Thyroid gland (tissue), 4 donors: Measurements from ENCODE around the gene KIAA1191. TPM values are rescaled to one million over a fixed set of nuclear protein-coding genes. Genes with fewer than 3 reads are reported as not detected.

ENCODE experiments used
- DNase-seq, 2 donors: peaks; one replicate each; pipeline ENCODE4 v3.0.0-alpha.2; 2019
- H3K27ac ChIP-seq, 3 donors: fragments of 200-600 bp; sonication (generic); 1 replicate in 2 of 3; 2 replicates in 1 of 3; pipeline ENCODE4 v1.5.1; 2016 to 2019; ENCODE audit warnings: mild to moderate bottlenecking in 1 of 3, moderate library complexity in 1 of 3
- H3K27me3 ChIP-seq: fragments of 200-600 bp; sonication (generic); one replicate; pipeline ENCODE4 v1.5.1; 2019
- H3K36me3 ChIP-seq, 2 donors: fragments of 200-600 bp; sonication (generic); one replicate each; pipeline ENCODE4 v1.5.1; 2016 to 2019
- H3K4me1 ChIP-seq, 2 donors: fragments of 200-600 bp; sonication (generic); one replicate each; pipeline ENCODE4 v1.5.1; 2017 to 2019
- H3K4me3 ChIP-seq, 3 donors: fragments of 200-600 bp; sonication (generic); replicated peaks in 1 of 3; 1 replicate in 2 of 3; 2 replicates in 1 of 3; pipeline ENCODE4 v1.5.1; 2016; ENCODE audit warnings: mild to moderate bottlenecking in 1 of 3
- H3K9me3 ChIP-seq: fragments of 200-600 bp; sonication (generic); one replicate; pipeline ENCODE4 v1.5.1; 2017
- POLR2A ChIP-seq, 2 donors: fragments of 450-650 bp; IDR thresholded peaks; one replicate each; pipeline ENCODE4 v1.6.1; 2017; ENCODE audit warnings: antibody characterized with exemption in 2 of 2, mild to moderate bottlenecking in 2 of 2, moderate library complexity in 1 of 2
- WGBS, 2 donors: methylation state at CpG; one replicate each; pipeline ENCODE4 v1.1.5; 2017; 5-methylcytosine and 5-hydroxymethylcytosine counted together
- intact Hi-C: fragments of 100-400 bp; cut with DNase I; formaldehyde crosslinking; loops from one replicate; pipeline ENCODE4 v1.15.1; 2023
- total RNA-seq, 4 donors: library from RNA; depleted of rRNA; stranded (reverse); fragments of >200 nt; gene quantifications; one replicate each; pipeline ENCODE4 v1.2.3, GENCODE V29; 2016
- TF ChIP-seq, protein P1 (sequence below), 6 experiments: fragments of 200-600 bp in 3 of 6; fragments of 450-650 bp in 3 of 6; sonication (generic) in 3 of 6; IDR thresholded peaks; one replicate each; pipeline ENCODE4 v1.5.1; 2016 to 2019; ENCODE audit warnings: antibody characterized with exemption in 6 of 6, mild to moderate bottlenecking in 2 of 6, inconsistent platforms in 1 of 6, moderate library complexity in 1 of 6

Gene KIAA1191
- total RNA-seq, 4 donors from 2014 or later, result 107 to 134 (median 119) TPM

DNA sequence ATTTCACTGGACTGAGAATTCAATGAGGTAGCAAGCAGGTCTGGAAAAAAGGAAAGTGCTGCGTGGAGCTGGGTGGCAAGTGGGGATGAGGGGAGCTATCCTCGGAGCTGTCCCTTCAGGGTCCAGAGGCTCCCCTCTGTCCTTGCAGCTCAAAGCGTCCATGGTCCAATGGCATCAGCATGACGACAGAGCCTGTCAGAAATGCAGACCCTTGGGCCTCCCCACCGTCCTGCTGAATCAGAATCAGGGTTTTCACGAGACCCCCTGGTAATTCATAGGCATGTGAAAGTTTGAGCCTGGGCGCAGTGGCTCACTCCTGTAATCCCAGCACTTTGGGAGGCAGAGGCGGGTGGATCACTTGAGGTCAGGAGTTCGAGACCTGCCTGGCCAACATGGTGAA is 32.5 kb upstream of the KIAA1191 start:
- DNase-seq, result no peak
- Histone ChIP-seq H3K9me3 (no peaks in the 10 kb centered on the region), H3K27ac (no peak overlapping the region), H3K4me1 (peaks cover 0 to 9% of the 10 kb centered on the region in 2 donors), H3K36me3 (peaks cover 11 to 16% of the 10 kb centered on the region in 2 donors), H3K27me3 (no peaks in the 10 kb centered on the region), H3K4me3 (no peak overlapping the region)
- intact Hi-C loops, result no loop called here
- WGBS, 2 donors, result 94 to 95% methylated on average over 8 to 9 of the region's 9 CpGs
- TF ChIP-seq, protein P1, sequence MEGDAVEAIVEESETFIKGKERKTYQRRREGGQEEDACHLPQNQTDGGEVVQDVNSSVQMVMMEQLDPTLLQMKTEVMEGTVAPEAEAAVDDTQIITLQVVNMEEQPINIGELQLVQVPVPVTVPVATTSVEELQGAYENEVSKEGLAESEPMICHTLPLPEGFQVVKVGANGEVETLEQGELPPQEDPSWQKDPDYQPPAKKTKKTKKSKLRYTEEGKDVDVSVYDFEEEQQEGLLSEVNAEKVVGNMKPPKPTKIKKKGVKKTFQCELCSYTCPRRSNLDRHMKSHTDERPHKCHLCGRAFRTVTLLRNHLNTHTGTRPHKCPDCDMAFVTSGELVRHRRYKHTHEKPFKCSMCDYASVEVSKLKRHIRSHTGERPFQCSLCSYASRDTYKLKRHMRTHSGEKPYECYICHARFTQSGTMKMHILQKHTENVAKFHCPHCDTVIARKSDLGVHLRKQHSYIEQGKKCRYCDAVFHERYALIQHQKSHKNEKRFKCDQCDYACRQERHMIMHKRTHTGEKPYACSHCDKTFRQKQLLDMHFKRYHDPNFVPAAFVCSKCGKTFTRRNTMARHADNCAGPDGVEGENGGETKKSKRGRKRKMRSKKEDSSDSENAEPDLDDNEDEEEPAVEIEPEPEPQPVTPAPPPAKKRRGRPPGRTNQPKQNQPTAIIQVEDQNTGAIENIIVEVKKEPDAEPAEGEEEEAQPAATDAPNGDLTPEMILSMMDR (IDR thresholded peaks at IDR 0.05), result no peak

DNA sequence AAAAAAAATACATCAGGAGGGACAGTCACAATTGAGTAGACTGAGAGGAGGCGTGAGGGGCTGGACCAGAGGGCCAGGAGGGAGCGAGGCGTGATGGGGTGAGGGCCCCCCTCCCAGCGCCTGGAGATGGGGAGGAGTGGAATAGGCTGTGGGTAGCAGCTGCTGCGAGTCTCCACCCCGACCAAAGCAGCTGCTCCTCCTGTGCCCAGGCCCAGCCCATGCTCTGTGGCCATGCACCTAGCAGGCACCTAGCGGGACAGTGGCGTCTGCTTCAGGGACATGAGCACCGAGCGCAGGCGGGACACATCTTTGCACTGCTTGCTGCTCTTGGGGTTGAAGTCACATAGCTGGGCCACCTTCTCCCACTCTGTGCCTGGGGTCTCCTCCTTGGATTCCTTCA is 31.0 kb upstream of the KIAA1191 start:
- 86 to 94% methylated on average over 6 to 10 of the region's 11 CpGs for WGBS, 2 donors
- TF ChIP-seq, protein P1 (IDR thresholded peaks at IDR 0.05), result no peak
- no peak for TF ChIP-seq POLR2A (IDR thresholded peaks at IDR 0.05)
- no peak for DNase-seq
- no peak overlapping the region for H3K4me3 ChIP-seq
- no peaks in the 10 kb centered on the region for H3K27me3 ChIP-seq
- peaks cover 6 to 14% of the 10 kb centered on the region in 2 donors for H3K4me1 ChIP-seq
- H3K36me3 ChIP-seq, result peaks cover 11 to 16% of the 10 kb centered on the region in 2 donors
- intact Hi-C loops, result no loop called here
- H3K9me3 ChIP-seq, result no peaks in the 10 kb centered on the region
- no peak overlapping the region for H3K27ac ChIP-seq

DNA sequence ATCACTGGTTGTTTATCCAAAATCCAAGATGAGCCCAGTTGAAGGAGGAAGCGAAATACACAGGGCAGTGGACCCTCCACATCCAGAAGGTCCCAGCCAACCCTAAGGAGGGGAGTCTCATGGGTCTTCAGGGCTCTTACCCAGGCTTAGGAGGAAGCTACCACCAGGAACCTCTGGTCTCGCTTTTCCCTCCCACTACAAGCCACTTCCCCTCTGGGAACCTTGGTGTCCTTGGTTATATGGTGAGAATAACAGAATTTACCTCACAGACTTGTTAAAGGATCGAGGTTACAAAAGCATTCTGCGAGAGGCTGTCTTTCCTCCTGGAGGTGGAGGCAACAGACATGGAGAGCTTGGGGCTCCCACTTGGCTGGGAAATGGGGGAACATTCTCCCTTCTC is 30.4 kb upstream of the KIAA1191 start:
- intact Hi-C loops, result no loop called here
- WGBS, 2 donors, result 87 to 91% methylated on average over 4 of the region's 4 CpGs
- peaks cover 11 to 15% of the 10 kb centered on the region in 2 donors for H3K36me3 ChIP-seq

DNA sequence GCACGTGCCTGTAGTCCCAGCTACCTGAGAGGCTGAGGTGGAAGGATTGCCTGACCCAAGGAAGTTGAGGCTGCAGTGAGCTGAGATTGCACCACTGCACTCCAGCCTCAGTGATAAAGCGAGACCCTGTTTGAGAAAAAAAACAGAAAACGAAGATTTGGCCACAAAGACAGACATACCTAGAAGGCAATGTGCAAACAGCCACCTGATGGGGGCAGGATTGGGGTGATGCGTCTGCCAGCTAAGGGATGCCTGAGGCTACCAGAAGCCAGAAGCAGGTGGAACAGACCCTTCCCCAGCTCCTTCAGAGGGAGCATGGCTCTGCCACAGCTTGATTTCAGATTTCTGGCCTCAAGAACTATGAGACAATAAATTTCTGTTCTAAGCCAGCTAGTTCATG is 29.9 kb upstream of the KIAA1191 start:
- H3K27ac ChIP-seq, result no peak overlapping the region
- WGBS, 2 donors, result 91 to 92% methylated on average over 4 of the region's 4 CpGs
- intact Hi-C loops, result no loop called here
- H3K4me1 ChIP-seq, result peaks cover 8 to 19% of the 10 kb centered on the region in 2 donors
- no peak for TF ChIP-seq POLR2A (IDR thresholded peaks at IDR 0.05)
- TF ChIP-seq, protein P1 (IDR thresholded peaks at IDR 0.05), result no peak
- H3K9me3 ChIP-seq, result no peaks in the 10 kb centered on the region
- peaks cover 11% of the 10 kb centered on the region in 2 donors for H3K36me3 ChIP-seq
- DNase-seq, result no peak
- H3K4me3 ChIP-seq, result no peak overlapping the region
- no peaks in the 10 kb centered on the region for H3K27me3 ChIP-seq

More for the DNA sequence above, 30.4 kb upstream of the KIAA1191 start:
- no peak for DNase-seq
- no peaks in the 10 kb centered on the region for H3K9me3 ChIP-seq
- no peak overlapping the region for H3K4me3 ChIP-seq
- H3K27ac ChIP-seq, result no peak overlapping the region
- TF ChIP-seq, protein P1 (IDR thresholded peaks at IDR 0.05), result no peak
- no peak for TF ChIP-seq POLR2A (IDR thresholded peaks at IDR 0.05)
- peaks cover 8 to 19% of the 10 kb centered on the region in 2 donors for H3K4me1 ChIP-seq
- H3K27me3 ChIP-seq, result no peaks in the 10 kb centered on the region

DNA sequence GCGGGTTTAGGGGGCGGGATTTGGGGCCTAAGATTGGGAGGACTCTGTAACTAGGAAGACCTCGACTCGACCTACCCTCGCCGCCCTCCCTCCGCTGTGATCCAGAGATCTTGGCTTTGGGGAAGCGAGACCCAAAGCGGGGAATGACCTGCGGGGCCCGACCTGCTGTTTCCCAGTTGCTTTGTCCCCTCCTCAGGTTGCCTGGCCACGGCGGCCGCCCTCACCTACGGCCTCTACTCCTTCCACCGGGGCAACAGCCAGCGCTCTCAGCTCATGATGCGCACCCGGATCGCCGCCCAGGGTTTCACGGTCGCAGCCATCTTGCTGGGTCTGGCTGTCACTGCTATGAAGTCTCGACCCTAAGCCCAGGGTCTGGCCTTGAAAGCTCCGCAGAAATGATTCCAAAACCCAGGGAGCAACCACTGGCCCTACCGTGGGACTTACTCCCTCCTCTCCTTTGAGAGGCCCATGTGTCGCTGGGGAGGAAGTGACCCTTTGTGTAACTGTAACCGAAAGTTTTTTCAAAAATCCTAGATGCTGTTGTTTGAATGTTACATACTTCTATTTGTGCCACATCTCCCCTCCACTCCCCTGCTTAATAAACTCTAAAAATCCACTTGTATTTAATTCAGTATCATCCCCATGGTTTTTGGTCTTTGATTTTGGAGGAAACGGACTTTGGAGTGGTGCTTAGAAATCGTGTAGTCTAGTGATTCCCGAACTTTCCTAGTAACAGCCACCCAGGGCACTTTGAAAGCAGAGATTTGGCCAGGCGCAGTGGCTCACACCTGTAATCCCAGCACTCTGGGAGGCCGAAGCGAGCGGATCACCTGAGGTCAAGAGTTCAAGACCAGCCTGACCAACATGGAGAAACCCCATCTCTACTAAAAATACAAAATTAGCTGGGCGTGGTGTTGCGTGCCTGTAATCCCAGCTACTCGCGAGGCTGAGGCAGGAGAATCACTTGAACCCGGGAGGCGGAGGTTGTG is 27.9 kb upstream of the KIAA1191 start:
- whole genome bisulfite sequencing, 2 donors, result 29 to 35% methylated on average over 31 to 39 of the region's 41 CpGs
- peak in 1 of 2 donors; percentile 76 for TF ChIP-seq POLR2A (IDR thresholded peaks at IDR 0.05)
- TF ChIP-seq, protein P1 (IDR thresholded peaks at IDR 0.05), result no peak

More for the DNA sequence above, 27.9 kb upstream of the KIAA1191 start:
- intact Hi-C loops, result no loop called here
- Histone ChIP-seq H3K36me3 (peaks cover 18 to 21% of the 10 kb centered on the region in 2 donors), H3K9me3 (no peaks in the 10 kb centered on the region), H3K27ac (peak overlapping the region; percentile 64 to 93 (median 90)), H3K4me1 (peaks cover 8 to 19% of the 10 kb centered on the region in 2 donors), H3K4me3 (peak overlapping the region; percentile 60 to 74 (median 70)), H3K27me3 (no peaks in the 10 kb centered on the region)
- DNase-seq, result no peak
